Left colon (tissue), 2 donors: Measurements from ENCODE around the gene TKFC. TPM values are rescaled to one million over a fixed set of nuclear protein-coding genes. Genes with fewer than 3 reads are reported as not detected.

ENCODE experiments used
- ATAC-seq: fragments of 200-7000 bp; cut with Tn5 transposase; one replicate; pipeline ENCODE4 v1.9.1; 2020; ENCODE audit warnings: mild to moderate bottlenecking, moderate library complexity
- DNase-seq, 2 donors: peaks; one replicate each; pipeline ENCODE4 v3.0.0-alpha.2; 2020
- intact Hi-C, 2 donors: fragments of 100-400 bp; cut with DNase I in 1 of 2; cut with micrococcal nuclease in 1 of 2; formaldehyde crosslinking; loops; one replicate each; pipeline versions ENCODE4 v1.11.2 to v1.14.0; 2022; cut with DNase I, micrococcal nuclease
- total RNA-seq, 2 donors: library from RNA; stranded (reverse); fragmentation: NEBNext Ultra II Directional; extraction: Animal tissue kit (Norgen Biotek cat#: 25700); gene quantifications; one replicate each; pipeline ENCODE4 v1.2.1, GENCODE V29; 2021
- donor health status: DM: no; HTN: no; CAD: no.
- donor health status: DM: yes; HTN: yes; CAD: no.

TKFC gene
- total RNA-seq, 2 donors from 2014 or later, result 58.5 to 61.5 TPM

DNA sequence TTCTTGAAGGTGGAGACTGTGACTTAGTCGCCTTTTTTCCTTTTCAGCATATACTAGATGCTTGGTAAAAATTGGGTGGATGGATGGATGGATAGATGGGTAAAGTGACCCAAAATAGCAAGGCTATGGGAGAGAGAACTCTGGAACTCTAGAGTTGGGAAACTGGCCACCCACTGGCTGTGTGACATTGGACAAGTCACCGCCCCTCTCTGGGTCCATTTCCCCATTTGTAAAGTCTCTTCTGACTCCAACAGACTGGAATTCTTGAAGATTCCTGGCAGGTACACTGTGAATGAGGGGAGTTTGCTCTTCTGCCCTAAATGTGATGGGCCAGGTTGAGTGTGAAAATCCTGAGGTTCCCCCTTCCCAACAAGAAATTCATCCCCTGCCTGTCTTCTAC, 8.0 kb downstream of the TKFC start:
- ATAC-seq, result no peak
- DNase-seq, result no peak
- intact Hi-C loops, result no loop called here

GRCh38 chr11:61341706-61342105, 8.7 kb downstream of the TKFC start:
- intact Hi-C loops, result no loop called here
- ATAC-seq, result no peak
- no peak for DNase-seq

DNA sequence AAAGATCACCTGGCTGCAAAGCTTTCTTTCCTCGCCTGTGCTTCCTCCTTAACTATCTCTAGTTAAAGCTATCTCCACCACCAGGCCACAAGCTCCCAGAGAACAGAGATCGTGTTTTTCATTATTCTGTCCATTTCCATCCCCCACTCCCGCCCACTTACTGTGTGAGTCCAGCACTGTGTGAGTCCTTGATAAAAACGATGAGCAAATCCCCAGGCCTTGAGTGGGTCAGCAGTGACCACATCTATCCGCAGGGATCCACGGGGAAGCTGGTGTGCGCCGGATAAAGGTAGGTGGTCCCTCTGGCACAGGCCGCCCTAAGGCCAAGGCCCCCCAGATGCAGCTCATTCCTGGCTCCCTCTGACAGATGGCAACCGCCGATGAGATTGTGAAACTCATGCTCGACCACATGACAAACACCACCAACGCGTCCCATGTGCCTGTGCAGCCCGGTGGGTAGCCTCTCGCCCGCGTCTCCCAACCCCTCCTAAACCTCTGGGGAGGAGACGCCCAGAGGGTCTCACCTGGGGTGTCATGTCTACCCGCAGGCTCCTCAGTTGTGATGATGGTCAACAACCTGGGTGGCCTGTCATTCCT, 9.3 kb downstream of the TKFC start:
- ATAC-seq, result no peak
- intact Hi-C loops, result no loop called here
- no peak for DNase-seq

DNA sequence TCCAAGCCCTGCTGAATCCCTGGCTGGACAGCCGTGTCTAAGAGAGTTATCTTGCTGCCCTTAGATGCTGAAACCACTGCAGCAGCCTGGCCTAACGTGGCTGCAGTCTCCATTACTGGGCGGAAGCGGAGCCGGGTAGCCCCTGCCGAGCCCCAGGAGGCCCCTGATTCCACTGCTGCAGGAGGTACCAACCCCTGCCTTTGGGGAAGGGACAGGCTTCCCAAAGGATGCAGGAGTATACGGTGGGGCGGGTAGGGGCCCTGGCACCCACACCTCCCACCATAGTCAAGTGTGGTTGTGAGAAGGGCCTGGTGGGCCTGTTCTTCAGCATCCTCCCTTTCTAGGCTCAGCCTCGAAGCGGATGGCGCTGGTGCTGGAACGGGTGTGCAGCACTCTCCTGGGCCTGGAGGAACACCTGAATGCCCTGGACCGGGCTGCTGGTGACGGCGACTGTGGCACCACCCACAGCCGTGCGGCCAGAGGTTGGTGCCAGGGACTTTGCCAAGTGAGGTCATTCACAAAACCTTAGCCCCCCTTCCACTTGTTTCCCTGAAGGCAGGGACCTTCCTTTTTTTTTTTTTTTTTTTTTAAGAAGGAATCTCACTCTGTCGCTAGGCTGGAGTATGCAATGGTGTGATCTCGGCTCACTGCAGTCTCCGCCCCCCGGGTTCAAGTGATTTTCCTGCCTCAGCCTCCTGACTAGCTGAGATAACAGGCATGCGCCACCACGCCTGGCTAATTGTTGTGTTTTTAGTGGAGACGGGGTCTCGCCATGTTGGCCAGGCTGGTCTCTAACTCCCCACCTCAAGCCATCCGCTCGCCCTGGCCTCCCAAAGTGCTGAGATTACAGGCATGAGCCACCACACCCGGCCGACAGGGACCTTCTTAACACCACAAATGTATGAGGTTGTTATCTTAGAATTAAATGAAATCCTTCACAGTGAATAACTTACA, 11.0 kb downstream of the TKFC start:
- intact Hi-C loops, result no loop called here
- ATAC-seq, result no peak
- no peak for DNase-seq

DNA sequence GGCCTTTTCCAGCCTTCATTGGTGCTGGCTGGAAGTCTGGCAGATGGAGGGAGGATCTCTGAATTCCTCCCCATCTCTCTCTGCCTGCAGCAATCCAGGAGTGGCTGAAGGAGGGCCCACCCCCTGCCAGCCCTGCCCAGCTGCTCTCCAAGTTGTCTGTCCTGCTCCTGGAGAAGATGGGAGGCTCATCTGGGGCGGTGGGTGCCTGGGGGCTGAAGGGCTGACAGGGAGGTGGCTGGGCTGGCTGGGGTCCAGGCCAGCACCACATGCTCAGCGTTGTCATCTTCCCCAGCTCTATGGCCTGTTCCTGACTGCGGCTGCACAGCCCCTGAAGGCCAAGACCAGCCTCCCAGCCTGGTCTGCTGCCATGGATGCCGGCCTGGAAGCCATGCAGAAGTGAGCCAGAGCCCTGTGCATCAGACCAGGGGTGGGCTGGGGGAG, 12.2 kb downstream of the TKFC start:
- DNase-seq (no peak), ATAC-seq (no peak)
- intact Hi-C loops, result no loop called here

DNA sequence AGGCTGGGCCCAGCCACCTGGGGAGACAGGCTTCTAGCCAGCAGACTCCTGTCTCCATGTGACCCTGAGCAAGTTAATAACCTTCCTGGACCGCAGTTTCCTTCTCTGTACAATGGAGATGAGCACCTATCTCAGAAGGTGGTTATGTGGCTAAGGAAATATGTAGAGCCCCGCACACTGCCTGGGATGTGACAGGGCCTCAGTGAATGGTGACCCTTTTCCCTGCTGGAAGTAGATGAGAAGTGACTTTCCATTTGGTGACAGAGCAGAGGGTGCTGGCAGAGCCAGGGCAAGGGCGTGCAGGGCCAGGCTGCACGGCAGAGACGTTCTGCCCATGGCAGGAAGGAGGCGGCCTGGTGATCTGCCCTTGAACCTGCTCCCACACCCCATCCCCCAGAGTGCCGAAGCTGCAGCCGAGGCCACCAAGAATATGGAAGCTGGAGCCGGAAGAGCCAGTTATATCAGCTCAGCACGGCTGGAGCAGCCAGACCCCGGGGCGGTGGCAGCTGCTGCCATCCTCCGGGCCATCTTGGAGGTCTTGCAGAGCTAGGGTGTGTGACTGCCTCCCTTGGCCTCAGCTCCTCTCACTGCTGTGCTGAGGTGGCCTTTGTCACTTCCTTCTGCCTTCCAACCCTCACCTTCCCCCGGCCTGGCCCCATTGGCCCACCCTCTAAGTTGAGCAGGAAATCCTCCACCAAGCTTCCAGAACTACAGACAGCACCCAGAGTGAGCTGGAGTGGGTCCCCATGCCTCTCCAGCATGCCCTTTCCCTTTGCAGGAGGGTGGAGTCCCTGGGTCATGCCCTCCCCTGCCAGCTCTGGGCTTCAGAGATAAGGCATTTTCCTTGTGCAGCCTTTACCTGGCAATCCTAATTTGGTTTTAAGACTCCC, 13.2 kb downstream of the TKFC start:
- peak; percentile 74 for ATAC-seq
- intact Hi-C loops, result no loop called here
- DNase-seq, result peak in 1 of 2 donors; percentile 43

GRCh38 chr11:61347916-61348461, 15.0 kb downstream of the TKFC start:
- no peak for ATAC-seq
- intact Hi-C loops, result no loop called here
- DNase-seq, result no peak

GRCh38 chr11:61349189-61349751, 16.2 kb downstream of the TKFC start:
- no peak for ATAC-seq
- no peak for DNase-seq
- intact Hi-C loops, result no loop called here

DNA sequence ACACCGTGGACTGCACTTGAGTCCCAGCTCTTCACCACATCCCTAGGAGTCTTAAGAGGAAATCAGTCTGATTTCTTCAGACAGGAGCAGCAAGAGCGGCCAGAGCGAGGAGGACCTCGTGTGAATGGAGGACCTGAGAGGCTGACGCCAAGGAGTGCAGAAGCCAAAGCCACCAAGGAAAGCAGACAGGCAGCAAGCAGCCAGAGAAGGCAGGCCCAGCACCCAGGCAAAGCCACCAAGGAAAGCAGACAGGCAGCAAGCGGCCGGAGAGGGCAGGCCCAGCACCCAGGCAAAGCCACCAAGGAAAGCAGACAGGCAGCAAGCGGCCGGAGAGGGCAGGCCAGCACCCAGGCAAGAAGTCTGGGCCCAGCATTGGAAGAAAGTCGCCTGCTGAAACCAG, 16.9 kb downstream of the TKFC start:
- intact Hi-C loops, result no loop called here
- DNase-seq (no peak), ATAC-seq (no peak)

GRCh38 chr11:61350336-61350735, 17.3 kb downstream of the TKFC start:
- no peak for ATAC-seq
- DNase-seq, result no peak
- intact Hi-C loops, result no loop called here

DNA sequence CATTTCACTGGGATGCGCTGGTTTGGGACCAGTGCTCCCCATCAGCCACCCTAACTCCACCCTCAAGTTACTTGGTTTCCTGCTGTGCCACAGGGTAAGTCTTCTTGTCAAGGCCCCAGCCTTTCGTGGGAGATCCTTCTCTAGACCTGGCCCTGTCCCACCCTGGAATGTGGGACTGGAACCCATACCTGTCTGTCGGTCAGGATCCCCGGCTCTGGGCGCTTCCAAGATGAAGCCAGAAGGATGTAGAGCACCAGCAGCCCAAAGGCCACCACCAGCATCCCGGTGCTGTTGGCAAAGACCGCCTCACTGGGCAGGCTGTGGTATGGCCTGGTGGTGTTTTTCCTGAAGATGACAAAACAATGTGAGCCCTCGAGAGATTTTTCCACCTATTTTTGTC, 17.8 kb downstream of the TKFC start:
- ATAC-seq, result no peak

GRCh38 chr11:61352038-61352437, 19.0 kb downstream of the TKFC start:
- intact Hi-C loops, result no loop called here
- ATAC-seq, result no peak
- no peak for DNase-seq

More for the DNA sequence above, 17.8 kb downstream of the TKFC start:
- DNase-seq, result no peak
- intact Hi-C loops, result no loop called here

GRCh38 chr11:61353131-61354067, 20.4 kb downstream of the TKFC start:
- DNase-seq (peak; percentile 64 to 74), ATAC-seq (peak; percentile 93)
- intact Hi-C loops, result no loop called here

DNA sequence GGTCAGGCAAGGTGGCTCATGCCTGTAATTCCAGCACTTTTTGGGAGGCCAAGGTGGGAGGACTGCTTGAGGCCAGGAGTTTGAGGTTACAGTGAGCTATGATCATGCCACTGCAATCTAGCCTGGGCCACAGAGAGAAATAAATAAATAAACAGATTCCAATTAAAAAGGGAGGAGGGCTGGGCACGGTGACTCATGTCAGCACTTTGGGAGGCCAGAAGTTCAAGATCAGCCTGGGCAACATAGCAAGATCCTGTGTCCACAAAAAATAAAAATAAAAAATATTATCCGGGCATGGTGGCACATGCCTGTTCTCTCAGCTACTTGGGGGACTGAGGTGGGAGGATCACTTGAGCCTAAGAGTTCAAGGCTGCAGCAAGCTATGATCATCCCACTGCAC, 21.2 kb downstream of the TKFC start:
- intact Hi-C loops, result no loop called here
- no peak for DNase-seq
- ATAC-seq, result peak; percentile 31

DNA sequence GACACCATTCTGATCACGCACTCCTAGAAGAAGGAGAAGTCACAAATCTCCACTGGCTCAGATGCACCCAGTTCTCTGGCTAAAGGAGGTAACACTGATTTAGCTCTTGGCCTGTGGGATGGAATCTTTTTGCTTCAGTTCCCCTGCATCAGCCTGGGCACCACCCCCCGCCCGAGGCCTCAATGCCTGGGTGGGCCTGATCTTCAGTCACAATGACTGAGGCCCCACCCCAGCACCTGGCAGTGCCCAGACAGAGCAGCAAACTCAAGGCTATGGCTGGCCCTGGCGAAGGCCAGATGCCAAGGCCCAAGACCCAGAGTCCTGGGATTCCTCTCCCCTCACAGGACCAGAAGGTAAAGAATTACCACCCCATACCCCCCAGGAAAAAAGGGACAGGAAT, 23.7 kb downstream of the TKFC start:
- DNase-seq, result no peak
- no peak for ATAC-seq
- intact Hi-C loops, result no loop called here

GRCh38 chr11:61357233-61357893, 24.3 kb downstream of the TKFC start:
- no peak for ATAC-seq
- no peak for DNase-seq
- intact Hi-C loops, result no loop called here

- intact Hi-C loops, result no loop called here
- no peak for ATAC-seq
- no peak for DNase-seq
Observed at GRCh38 chr11:61357894-61358239, 24.8 kb downstream of the TKFC start.
